ENCODE measurements around the gene PTPRR.
"Not testable (repeated sequence)": the region's sequence is repeated elsewhere in the genome, so short reads cannot be mapped to it uniquely, and the experiment has no call there.

PTPRR gene

GRCh38 chr12:70839544-70839943 is 81.0 kb downstream of the PTPRR start:
- no peak for DNase-seq

- DNase-seq = no peak
Measured at GRCh38 chr12:70838127-70838526, 82.4 kb downstream of the PTPRR start.

- no peak for DNase-seq
Measured at GRCh38 chr12:70837026-70837425, 83.5 kb downstream of the PTPRR start.

GRCh38 chr12:70835948-70836347 is 84.6 kb downstream of the PTPRR start:
- DNase-seq = no peak

- DNase-seq = no peak
Measured at GRCh38 chr12:70831543-70831942, 89.0 kb downstream of the PTPRR start.

GRCh38 chr12:70830221-70831061 is 90.1 kb downstream of the PTPRR start:
- DNase-seq = no peak

GRCh38 chr12:70829070-70829469 is 91.5 kb downstream of the PTPRR start:
- DNase-seq = no peak

- DNase-seq = no peak
Measured at GRCh38 chr12:70828351-70828750, 92.2 kb downstream of the PTPRR start.

- DNase-seq = no peak
Measured at GRCh38 chr12:70826156-70826555, 94.4 kb downstream of the PTPRR start.

GRCh38 chr12:70824511-70824910 is 96.0 kb downstream of the PTPRR start:
- no peak for DNase-seq

- DNase-seq = no peak
Measured at GRCh38 chr12:70823182-70823976, 97.2 kb downstream of the PTPRR start.

- no peak for DNase-seq
Measured at GRCh38 chr12:70822412-70822811, 98.1 kb downstream of the PTPRR start.

- no peak for DNase-seq
Measured at GRCh38 chr12:70815971-70816391, 104.6 kb downstream of the PTPRR start.

- DNase-seq = no peak
Measured at GRCh38 chr12:70815056-70815455, 105.5 kb downstream of the PTPRR start.

GRCh38 chr12:70813559-70813958 is 107.0 kb downstream of the PTPRR start:
- DNase-seq = no peak

GRCh38 chr12:70812136-70812535 is 108.4 kb downstream of the PTPRR start:
- no peak for DNase-seq

- DNase-seq = no peak
Measured at GRCh38 chr12:70809887-70810286, 110.7 kb downstream of the PTPRR start.

GRCh38 chr12:70807993-70808392 is 112.5 kb downstream of the PTPRR start:
- DNase-seq = not testable (repeated sequence)

GRCh38 chr12:70806827-70807226 is 113.7 kb downstream of the PTPRR start:
- DNase-seq = no peak

GRCh38 chr12:70806043-70806442 is 114.5 kb downstream of the PTPRR start:
- no peak for DNase-seq

GRCh38 chr12:70798016-70798783 is 122.3 kb downstream of the PTPRR start:
- no peak for DNase-seq

- DNase-seq = no peak
Measured at GRCh38 chr12:70796989-70797388, 123.5 kb downstream of the PTPRR start.

- no peak for DNase-seq
Measured at GRCh38 chr12:70795608-70796007, 124.9 kb downstream of the PTPRR start.
